Diencephalon (tissue), 1 donor: ENCODE measurements around the gene ALG8. TPM values are rescaled to one million over a fixed set of nuclear protein-coding genes. Genes with fewer than 3 reads are reported as not detected.

Source experiments
- small RNA-seq: library from RNA; depleted of rRNA; stranded (forward); fragments of <200 nt; gene quantifications from one replicate; pipeline ENCODE3, GENCODE V24; 2014
- total RNA-seq: library from RNA; depleted of rRNA; stranded (reverse); fragments of >200 nt; gene quantifications from one replicate; pipeline ENCODE4 v1.2.3, GENCODE V29; 2014

Gene ALG8
- 42.0 TPM for total RNA-seq

DNA sequence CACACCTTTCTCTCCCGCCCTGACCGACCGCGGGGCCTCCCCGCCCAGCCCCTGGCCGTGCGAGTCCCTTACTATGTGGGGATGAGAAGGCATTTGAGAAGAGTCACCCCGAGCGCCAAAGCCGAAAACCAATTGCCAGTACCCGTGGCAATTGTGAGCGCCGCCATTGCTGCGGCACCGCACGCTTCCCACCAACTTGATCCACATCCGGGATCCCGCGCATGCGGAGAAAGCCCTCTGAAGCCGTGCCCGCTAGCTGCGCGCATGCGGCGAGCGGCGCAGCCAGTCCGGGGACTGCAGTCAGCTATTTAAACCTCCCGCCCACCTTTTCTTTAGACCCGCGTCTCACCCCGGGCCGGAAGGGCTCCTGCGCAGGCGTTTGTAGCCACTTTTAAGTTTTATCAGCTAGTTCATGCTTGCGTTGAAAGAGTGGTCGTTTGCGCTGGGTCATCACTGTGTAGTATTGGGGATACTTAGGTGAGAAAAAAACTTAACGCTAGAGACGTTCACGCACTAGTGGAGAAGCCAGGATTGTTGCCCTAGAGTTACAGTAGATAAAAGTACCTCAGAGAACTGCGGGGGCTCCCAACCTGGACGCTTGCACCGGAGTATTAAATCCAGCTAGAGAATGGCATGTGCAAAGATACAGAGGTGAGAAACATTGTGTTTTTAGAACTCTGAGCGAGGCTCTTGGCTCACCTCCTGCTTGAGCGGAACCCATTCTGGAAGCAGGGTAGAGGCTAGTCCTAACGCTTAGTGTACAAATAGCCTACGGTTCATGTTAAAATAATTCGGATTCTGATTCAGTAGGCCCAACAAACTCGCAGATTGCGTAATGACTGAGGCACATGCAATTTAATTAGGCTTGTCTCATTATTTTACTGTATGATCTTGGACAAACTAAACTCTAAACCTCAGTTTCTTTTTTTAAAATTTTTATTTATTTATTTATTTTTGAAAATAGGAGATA is at the start of gene ALG8:
ALG8 (minus strand) TSS at position 205 of the 970 bp plus-strand sequence; CDS start at position 167, 38 bp downstream.

GRCh38 chr11:78188286-78189173 is 49.1 kb upstream of the ALG8 start, which contains the start of the genes KCTD21 and USP35:
KCTD21 (minus strand) TSS chr11:78188626; CDS start chr11:78174554, 14,072 bp downstream.
USP35 (plus strand) TSS chr11:78188919; CDS start chr11:78196246, 7,327 bp downstream.

GRCh38 chr11:78079232-78080083 is 60.0 kb downstream of the ALG8 start, which contains the start of gene NDUFC2:
NDUFC2 (minus strand) TSS chr11:78079862; CDS start chr11:78079744, 118 bp downstream.

DNA sequence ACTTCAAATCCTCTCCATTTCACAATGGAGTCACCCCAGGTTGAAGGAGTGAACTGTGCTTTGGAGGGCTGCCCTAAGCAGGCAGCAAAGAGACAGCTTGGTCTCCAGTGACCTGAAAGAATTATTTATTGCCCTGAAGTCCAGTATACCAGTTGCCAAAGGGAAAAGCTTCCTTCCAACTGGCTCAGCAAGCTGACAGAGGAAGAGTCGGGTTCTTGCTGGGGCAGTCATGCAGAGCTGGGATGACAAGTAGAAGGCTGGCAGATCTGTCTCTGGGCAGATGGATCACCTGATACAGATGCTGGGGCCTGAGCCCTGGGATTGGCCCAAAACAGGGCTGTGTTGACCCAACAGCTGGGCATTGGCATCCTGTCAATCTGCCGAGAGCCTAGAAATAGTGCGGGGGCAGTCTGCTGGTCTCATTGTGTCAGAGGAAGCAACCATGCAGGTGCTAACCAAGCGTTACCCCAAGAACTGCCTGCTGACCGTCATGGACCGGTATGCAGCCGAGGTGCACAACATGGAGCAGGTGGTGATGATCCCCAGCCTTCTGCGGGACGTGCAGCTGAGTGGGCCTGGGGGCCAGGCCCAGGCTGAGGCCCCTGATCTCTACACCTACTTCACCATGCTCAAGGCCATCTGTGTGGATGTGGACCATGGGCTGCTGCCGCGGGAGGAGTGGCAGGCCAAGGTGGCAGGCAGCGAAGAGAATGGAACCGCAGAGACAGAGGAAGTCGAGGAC is 75.8 kb downstream of the ALG8 start, which contains the start of gene THRSP:
THRSP (plus strand) TSS at position 422 of the 742 bp plus-strand sequence; CDS start at position 443, 21 bp downstream.

Small RNAs within 50 kb of the gene (small RNA-seq; reads per million reads assigned to genes)
- not detected for gene RNU6-126P

Other genes with a start within 250 kb of the ALG8 start
- gene INTS4, start 145.0 kb downstream of the ALG8 start, total RNA-seq = 48.4 TPM
- gene KCTD14, start 116.3 kb downstream of the ALG8 start, total RNA-seq = 1.8 TPM
- gene THRSP, start 75.8 kb downstream of the ALG8 start, total RNA-seq = not detected
- 147 TPM for gene NDUFC2, start 59.8 kb downstream of the ALG8 start, total RNA-seq
- 8.3 TPM for gene KCTD21, start 49.0 kb upstream of the ALG8 start, total RNA-seq
- gene USP35, start 49.3 kb upstream of the ALG8 start, total RNA-seq = 15.5 TPM